AG04449 (cell line): ENCODE results near the gene MIEN1.

Experiments used
- CTCF ChIA-PET: fragments of 350-600 bp; formaldehyde crosslinking; extraction: SDS; loops from one replicate; lab custom pipeline; 2021; ENCODE audit warnings: antibody characterized with exemption; lab: Yijun Ruan, JAX
- POLR2A ChIA-PET: fragments of 400-600, 350-600 bp; formaldehyde crosslinking; extraction: SDS; loops from one replicate; lab custom pipeline; 2020; ENCODE audit warnings: antibody characterized with exemption, inconsistent platforms; lab: Yijun Ruan, JAX
- DNase-seq: peaks from one replicate; pipeline ENCODE4 v3.0.0-alpha.2; 2010; ENCODE audit warnings: low read depth, low spot score
- H3K4me3 ChIP-seq: 2 replicates; pipeline ENCODE4 v1.5.1; 2011; ENCODE audit warnings: low read depth, mild to moderate bottlenecking, control low read depth, low read length
- TF ChIP-seq, protein P1 (sequence below): IDR thresholded peaks from one replicate; pipeline ENCODE4 v1.5.1; 2011; ENCODE audit warnings: mild to moderate bottlenecking, moderate library complexity, low read length, control low read depth, inconsistent platforms; ENCODE audit not compliant: insufficient read depth; ENCODE audit errors: missing control alignments

The MIEN1 gene

GRCh38 chr17:39747745-39748144 lies 17.4 kb upstream of the MIEN1 start:
- H3K4me3 ChIP-seq: no peak overlapping the region
- CTCF ChIA-PET: interaction anchor here (0.8 to 3.6 kb wide), 5 partner anchors 12 to 126 kb away, joined by 3 to 11 read pairs (median 3); no protein-coding TSS in a partner anchor
- DNase-seq: no peak
- POLR2A ChIA-PET: interaction anchor here (0.5 to 0.6 kb wide), 2 partner anchors 10 to 130 kb away, joined by 3 read pairs; no protein-coding TSS in a partner anchor
- TF ChIP-seq, protein P1, sequence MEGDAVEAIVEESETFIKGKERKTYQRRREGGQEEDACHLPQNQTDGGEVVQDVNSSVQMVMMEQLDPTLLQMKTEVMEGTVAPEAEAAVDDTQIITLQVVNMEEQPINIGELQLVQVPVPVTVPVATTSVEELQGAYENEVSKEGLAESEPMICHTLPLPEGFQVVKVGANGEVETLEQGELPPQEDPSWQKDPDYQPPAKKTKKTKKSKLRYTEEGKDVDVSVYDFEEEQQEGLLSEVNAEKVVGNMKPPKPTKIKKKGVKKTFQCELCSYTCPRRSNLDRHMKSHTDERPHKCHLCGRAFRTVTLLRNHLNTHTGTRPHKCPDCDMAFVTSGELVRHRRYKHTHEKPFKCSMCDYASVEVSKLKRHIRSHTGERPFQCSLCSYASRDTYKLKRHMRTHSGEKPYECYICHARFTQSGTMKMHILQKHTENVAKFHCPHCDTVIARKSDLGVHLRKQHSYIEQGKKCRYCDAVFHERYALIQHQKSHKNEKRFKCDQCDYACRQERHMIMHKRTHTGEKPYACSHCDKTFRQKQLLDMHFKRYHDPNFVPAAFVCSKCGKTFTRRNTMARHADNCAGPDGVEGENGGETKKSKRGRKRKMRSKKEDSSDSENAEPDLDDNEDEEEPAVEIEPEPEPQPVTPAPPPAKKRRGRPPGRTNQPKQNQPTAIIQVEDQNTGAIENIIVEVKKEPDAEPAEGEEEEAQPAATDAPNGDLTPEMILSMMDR: no peak

GRCh38 chr17:39746145-39746461 lies 15.8 kb upstream of the MIEN1 start:
- no peak overlapping the region for H3K4me3 ChIP-seq
- ChIA-PET POLR2A (no interaction called here), CTCF (interaction anchor here (1.1 to 1.9 kb wide), 2 partner anchors 12 to 123 kb away, joined by 3 to 6 read pairs; no protein-coding TSS in a partner anchor)
- TF ChIP-seq, protein P1: no peak
- no peak for DNase-seq

GRCh38 chr17:39745335-39746144 lies 15.2 kb upstream of the MIEN1 start:
- TF ChIP-seq, protein P1: no peak
- DNase-seq: no peak
- no peak overlapping the region for H3K4me3 ChIP-seq
- ChIA-PET POLR2A (no interaction called here), CTCF (interaction anchor here (1.1 to 3.1 kb wide), 4 partner anchors 8 to 122 kb away, joined by 3 to 12 read pairs (median 8); partner anchors contain the start of gene MIEN1)

DNA sequence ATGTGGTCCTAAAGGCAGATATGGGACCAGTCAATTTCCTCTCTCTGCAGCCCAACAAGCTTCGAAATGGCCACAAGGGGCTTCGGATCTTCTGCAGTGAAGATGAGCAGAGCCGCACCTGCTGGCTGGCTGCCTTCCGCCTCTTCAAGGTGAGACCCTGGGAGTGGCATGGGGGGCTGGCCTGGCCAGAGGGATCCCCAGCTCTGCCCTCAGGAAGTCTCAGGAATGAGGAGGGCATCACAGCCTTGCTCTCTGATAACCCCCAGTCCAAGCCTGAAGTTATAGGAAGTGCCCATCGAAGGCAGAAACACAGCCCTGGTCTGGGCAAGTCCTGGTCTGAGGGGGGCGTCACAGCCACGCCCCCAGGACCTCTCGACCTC lies 14.5 kb upstream of the MIEN1 start:
- POLR2A ChIA-PET: no interaction called here
- CTCF ChIA-PET: interaction anchor here (0.6 to 3.1 kb wide), 5 partner anchors 8 to 123 kb away, joined by 3 to 12 read pairs (median 6); partner anchors contain the start of gene MIEN1
- no peak for DNase-seq
- no peak overlapping the region for H3K4me3 ChIP-seq
- TF ChIP-seq, protein P1: no peak

DNA sequence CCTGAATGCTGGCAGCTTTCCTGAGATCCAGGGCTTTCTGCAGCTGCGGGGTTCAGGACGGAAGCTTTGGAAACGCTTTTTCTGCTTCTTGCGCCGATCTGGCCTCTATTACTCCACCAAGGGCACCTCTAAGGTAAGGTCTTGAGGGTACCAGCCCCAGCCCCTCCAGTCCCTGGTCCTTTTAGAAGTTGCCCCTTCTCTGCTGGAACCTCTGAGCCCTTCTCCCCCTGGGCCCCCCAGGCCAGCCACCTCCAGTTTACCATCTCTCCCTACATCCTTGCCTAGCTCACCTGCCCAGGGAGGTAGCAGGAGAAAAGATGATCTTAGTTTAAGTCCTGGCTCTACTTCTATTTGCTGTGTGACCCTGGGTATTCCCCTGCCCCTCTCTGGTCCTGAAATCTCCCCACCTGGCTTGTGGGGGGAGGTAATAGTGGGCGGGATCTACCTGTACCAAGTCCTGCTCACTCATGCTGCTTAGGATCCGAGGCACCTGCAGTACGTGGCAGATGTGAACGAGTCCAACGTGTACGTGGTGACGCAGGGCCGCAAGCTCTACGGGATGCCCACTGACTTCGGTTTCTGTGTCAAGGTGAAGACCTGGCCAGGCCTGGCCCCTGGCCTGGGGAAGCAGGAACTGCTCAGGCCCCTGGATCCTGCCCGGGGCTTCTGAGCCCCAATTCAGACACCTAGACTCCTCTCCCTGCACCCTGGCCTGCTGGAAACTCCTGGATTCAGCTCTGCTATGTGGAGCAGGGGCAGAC lies 13.9 kb upstream of the MIEN1 start:
- POLR2A ChIA-PET: no interaction called here
- TF ChIP-seq, protein P1: no peak
- CTCF ChIA-PET: interaction anchor here (0.6 to 3.1 kb wide), 5 partner anchors 9 to 123 kb away, joined by 3 to 12 read pairs (median 3); partner anchors contain the start of gene MIEN1
- no peak overlapping the region for H3K4me3 ChIP-seq
- DNase-seq: no peak

GRCh38 chr17:39742856-39743436 lies 12.6 kb upstream of the MIEN1 start:
- H3K4me3 ChIP-seq: no peak overlapping the region
- DNase-seq: no peak
- CTCF ChIA-PET: interaction anchor here (1.3 to 3.1 kb wide), 3 partner anchors 10 to 118 kb away, joined by 3 to 12 read pairs (median 6); partner anchors contain the start of gene MIEN1
- TF ChIP-seq, protein P1: no peak
- POLR2A ChIA-PET: no interaction called here
